Measurements from ENCODE around the gene ARHGAP8. TPM values are rescaled to one million over a fixed set of nuclear protein-coding genes. Genes with fewer than 3 reads are reported as not detected.
A peak's percentile ranks its signal among the peaks of the same experiment; 100 is the strongest.

Gene ARHGAP8
- total and polyA plus RNA-seq, 2 donors (not counting 3 experiments of a cell fraction or from before 2014, with no cell fraction given), result not detected

DNA sequence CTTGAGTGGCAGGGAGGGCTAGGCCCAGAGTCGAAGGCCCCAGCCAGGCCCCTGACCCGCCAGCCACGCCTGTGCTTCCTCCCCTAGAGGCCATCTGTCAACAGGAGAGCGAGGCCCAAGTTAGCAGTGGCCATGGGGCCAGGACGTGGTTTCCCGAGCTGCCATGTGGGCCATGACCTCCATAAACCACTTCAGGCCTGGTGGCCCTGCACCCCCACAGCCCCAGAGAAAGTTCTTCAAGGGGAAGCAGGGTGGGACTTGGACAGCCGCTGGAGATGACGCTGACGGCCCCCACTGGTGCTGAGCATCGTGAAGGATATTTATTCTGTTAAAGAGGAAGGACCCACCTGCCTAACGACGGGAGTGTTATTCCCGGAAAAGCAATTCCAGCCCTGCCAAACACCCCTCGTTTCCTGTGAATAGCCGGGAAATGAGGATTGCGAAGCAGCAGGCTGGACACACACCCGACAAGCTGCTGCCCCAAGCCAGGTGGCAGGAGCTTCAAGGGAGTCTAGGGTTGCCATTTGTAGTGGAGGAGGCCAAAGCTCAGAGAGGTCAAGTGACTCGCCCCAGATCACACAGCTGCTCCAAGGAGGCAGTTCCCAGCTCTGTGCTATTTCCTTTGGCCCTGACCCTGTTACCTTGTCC is 37.5 kb upstream of the ARHGAP8 start:
- Histone ChIP-seq H3K9ac (replicated peaks; ENCODE audit: extremely low read depth, insufficient read depth, low read length) (no peak overlapping the region), H3K9me1 (replicated peaks; ENCODE audit: control insufficient read depth, extremely low read depth, insufficient read depth, low read length) (no peaks in the 10 kb centered on the region), H2AFZ (ENCODE audit: low read depth, low read length) (no peak overlapping the region), H3K36me3 (ENCODE audit: control insufficient read depth in 2 of 2, extremely low read depth in 1 of 2, insufficient read depth in 2 of 2, low read length in 2 of 2) (no peaks in the 10 kb centered on the region), H4K20me1 (replicated peaks; ENCODE audit: control insufficient read depth, extremely low read depth, insufficient read depth, low read length) (no peaks in the 10 kb centered on the region), H3K79me2 (ENCODE audit: control insufficient read depth, insufficient read depth, low read length) (no peaks in the 10 kb centered on the region), H3K4me2 (ENCODE audit: insufficient read depth, low read length) (no peak overlapping the region), H3K9me3 (replicated peaks; ENCODE audit: control insufficient read depth, insufficient read depth, low read length) (no peaks in the 10 kb centered on the region), H3K4me1 (ENCODE audit: control insufficient read depth, extremely low read depth, insufficient read depth, low read length) (peaks cover 9% of the 10 kb centered on the region), H3K27ac (ENCODE audit: insufficient read depth, low read depth, low read length) (no peak overlapping the region), H3K4me3 (replicated peaks in 1 of 3; ENCODE audit: insufficient read depth in 1 of 3, low read depth in 1 of 3, low read length in 3 of 3) (no peak overlapping the region), H3K27me3 (ENCODE audit: control insufficient read depth in 2 of 2, insufficient read depth in 2 of 2, low read length in 2 of 2) (no peaks in the 10 kb centered on the region)
- intact Hi-C loops (cut with micrococcal nuclease) (loop anchor here (2.0 kb wide), 1 partner anchor 14 kb away; no protein-coding TSS in a partner anchor), dilution Hi-C loops (cut with MboI; ENCODE audit: extremely low pct_ligation_motif_present, low sequenced_read_pairs) (no loop called here)
- FAIRE-seq (no peak), DNase-seq (ENCODE audit: low read depth, low spot score) (peak; percentile 48)
- no TSS peak for BruUV-seq (replicated peaks)
- ChIA-PET CTCF (interaction anchor here (1.1 to 2.3 kb wide), 3 partner anchors 13 to 30 kb away, joined by 3 to 12 read pairs (median 4); no protein-coding TSS in a partner anchor), POLR2A (no interaction called here)
- TF ChIP-seq, protein P1, sequence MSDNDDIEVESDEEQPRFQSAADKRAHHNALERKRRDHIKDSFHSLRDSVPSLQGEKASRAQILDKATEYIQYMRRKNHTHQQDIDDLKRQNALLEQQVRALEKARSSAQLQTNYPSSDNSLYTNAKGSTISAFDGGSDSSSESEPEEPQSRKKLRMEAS (IDR thresholded peaks at IDR 0.05; ENCODE audit: insufficient read depth, insufficient read length), result no peak
- TF ChIP-seq MYC (IDR thresholded peaks at IDR 0.05; ENCODE audit: low read depth, low read length), result no peak
- no peak for TF ChIP-seq GATA2 (IDR thresholded peaks at IDR 0.05; ENCODE audit: insufficient read depth, insufficient read length, low read depth, low read length)
- TF ChIP-seq FOS (IDR thresholded peaks at IDR 0.05; ENCODE audit: borderline replicate concordance, insufficient read depth, low read length), result no peak
- no peak for TF ChIP-seq JUN (IDR thresholded peaks at IDR 0.05; ENCODE audit: borderline replicate concordance, insufficient read depth, insufficient read length, low read depth)
- no peak for TF ChIP-seq POLR2A (IDR thresholded peaks at IDR 0.05; ENCODE audit: low read depth, low read length)
- TF ChIP-seq POLR2AphosphoS5 (IDR thresholded peaks at IDR 0.05; ENCODE audit: insufficient read depth, low read depth, low read length), result no peak
- TF ChIP-seq EZH2 (IDR thresholded peaks at IDR 0.05; ENCODE audit: borderline replicate concordance, low read depth, low read length, severe bottlenecking), result no peak
- TF ChIP-seq, protein P2, sequence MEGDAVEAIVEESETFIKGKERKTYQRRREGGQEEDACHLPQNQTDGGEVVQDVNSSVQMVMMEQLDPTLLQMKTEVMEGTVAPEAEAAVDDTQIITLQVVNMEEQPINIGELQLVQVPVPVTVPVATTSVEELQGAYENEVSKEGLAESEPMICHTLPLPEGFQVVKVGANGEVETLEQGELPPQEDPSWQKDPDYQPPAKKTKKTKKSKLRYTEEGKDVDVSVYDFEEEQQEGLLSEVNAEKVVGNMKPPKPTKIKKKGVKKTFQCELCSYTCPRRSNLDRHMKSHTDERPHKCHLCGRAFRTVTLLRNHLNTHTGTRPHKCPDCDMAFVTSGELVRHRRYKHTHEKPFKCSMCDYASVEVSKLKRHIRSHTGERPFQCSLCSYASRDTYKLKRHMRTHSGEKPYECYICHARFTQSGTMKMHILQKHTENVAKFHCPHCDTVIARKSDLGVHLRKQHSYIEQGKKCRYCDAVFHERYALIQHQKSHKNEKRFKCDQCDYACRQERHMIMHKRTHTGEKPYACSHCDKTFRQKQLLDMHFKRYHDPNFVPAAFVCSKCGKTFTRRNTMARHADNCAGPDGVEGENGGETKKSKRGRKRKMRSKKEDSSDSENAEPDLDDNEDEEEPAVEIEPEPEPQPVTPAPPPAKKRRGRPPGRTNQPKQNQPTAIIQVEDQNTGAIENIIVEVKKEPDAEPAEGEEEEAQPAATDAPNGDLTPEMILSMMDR (IDR thresholded peaks at IDR 0.05; ENCODE audit: extremely low read depth in 1 of 2, insufficient read depth in 1 of 2, low read depth in 1 of 2, low read length in 2 of 2), result no peak
